Parathyroid adenoma (tissue), 2 donors: Measurements from ENCODE around the gene CD6.

Source experiments
- H2AFZ ChIP-seq: fragments of 300-600 bp; sonication (generic); one replicate; pipeline ENCODE4 v1.7.0; 2017; ENCODE audit warnings: antibody characterized with exemption, mild to moderate bottlenecking
- H3K27ac ChIP-seq: fragments of 300-600 bp; sonication (generic); one replicate; pipeline ENCODE4 v1.7.0; 2017
- H3K27me3 ChIP-seq: fragments of 300-600 bp; sonication (generic); one replicate; pipeline ENCODE4 v1.7.0; 2017; ENCODE audit warnings: low read length; ENCODE audit not compliant: control insufficient read depth, insufficient read depth
- H3K36me3 ChIP-seq: fragments of 300-600 bp; sonication (generic); one replicate; pipeline ENCODE4 v1.7.0; 2017; ENCODE audit warnings: low read length; ENCODE audit not compliant: control insufficient read depth, insufficient read depth
- H3K4me1 ChIP-seq: fragments of 300-600 bp; sonication (generic); one replicate; pipeline ENCODE4 v1.7.0; 2017; ENCODE audit warnings: control low read depth
- H3K4me2 ChIP-seq: fragments of 300-600 bp; sonication (generic); one replicate; pipeline ENCODE4 v1.7.0; 2017; ENCODE audit warnings: low read length
- H3K4me3 ChIP-seq: fragments of 300-600 bp; sonication (generic); one replicate; pipeline ENCODE4 v1.7.0; 2017; ENCODE audit warnings: low read depth, low read length
- H3K79me2 ChIP-seq: fragments of 300-600 bp; sonication (generic); one replicate; pipeline ENCODE4 v1.7.0; 2017; ENCODE audit warnings: control low read depth
- H3K9ac ChIP-seq: fragments of 300-600 bp; sonication (generic); one replicate; pipeline ENCODE4 v1.7.0; 2017; ENCODE audit warnings: mild to moderate bottlenecking
- H3K9me3 ChIP-seq: fragments of 300-600 bp; sonication (generic); one replicate; pipeline ENCODE4 v1.7.0; 2017; ENCODE audit warnings: low read length; ENCODE audit not compliant: control insufficient read depth
- CTCF ChIP-seq: fragments of 300-600 bp; sonication (generic); IDR thresholded peaks from one replicate; pipeline ENCODE4 v1.7.0; 2017; ENCODE audit warnings: antibody characterized with exemption, mild to moderate bottlenecking
- donor health status: primary hyperparathyroidism.

The CD6 gene

GRCh38 chr11:61033417-61033816 lies 61.9 kb downstream of the CD6 start:
- H3K4me1 ChIP-seq, result no peaks in the 10 kb centered on the region
- no peaks in the 10 kb centered on the region for H3K79me2 ChIP-seq
- no peaks in the 10 kb centered on the region for H3K36me3 ChIP-seq
- no peak overlapping the region for H3K4me3 ChIP-seq
- no peak for TF ChIP-seq CTCF
- H3K27me3 ChIP-seq, result no peaks in the 10 kb centered on the region
- H3K9me3 ChIP-seq, result no peaks in the 10 kb centered on the region
- H3K27ac ChIP-seq, result no peak overlapping the region
- H3K4me2 ChIP-seq, result no peak overlapping the region
- H3K9ac ChIP-seq, result no peak overlapping the region
- H2AFZ ChIP-seq, result no peak overlapping the region

- Histone ChIP-seq H3K79me2 (no peaks in the 10 kb centered on the region), H3K9ac (no peak overlapping the region), H3K27ac (no peak overlapping the region), H3K27me3 (no peaks in the 10 kb centered on the region), H2AFZ (no peak overlapping the region), H3K9me3 (no peaks in the 10 kb centered on the region), H3K4me3 (no peak overlapping the region), H3K4me2 (no peak overlapping the region), H3K36me3 (no peaks in the 10 kb centered on the region), H3K4me1 (no peaks in the 10 kb centered on the region)
- no peak for TF ChIP-seq CTCF
Measured at GRCh38 chr11:61034111-61034510, 62.6 kb downstream of the CD6 start.

- no peak overlapping the region for H3K27ac ChIP-seq
- no peak overlapping the region for H3K4me2 ChIP-seq
- H3K9me3 ChIP-seq, result no peaks in the 10 kb centered on the region
- no peaks in the 10 kb centered on the region for H3K27me3 ChIP-seq
- no peaks in the 10 kb centered on the region for H3K4me1 ChIP-seq
- TF ChIP-seq CTCF, result no peak
- H3K79me2 ChIP-seq, result no peaks in the 10 kb centered on the region
- no peaks in the 10 kb centered on the region for H3K36me3 ChIP-seq
- H3K4me3 ChIP-seq, result no peak overlapping the region
- H3K9ac ChIP-seq, result no peak overlapping the region
- H2AFZ ChIP-seq, result no peak overlapping the region
Measured at GRCh38 chr11:61034704-61035525, 63.4 kb downstream of the CD6 start.

- Histone ChIP-seq H3K9me3 (no peaks in the 10 kb centered on the region), H3K79me2 (no peaks in the 10 kb centered on the region), H3K9ac (no peak overlapping the region), H3K36me3 (no peaks in the 10 kb centered on the region), H3K4me2 (no peak overlapping the region), H3K4me3 (no peak overlapping the region), H3K27ac (no peak overlapping the region), H2AFZ (no peak overlapping the region), H3K27me3 (no peaks in the 10 kb centered on the region), H3K4me1 (no peaks in the 10 kb centered on the region)
- TF ChIP-seq CTCF, result no peak
Measured at GRCh38 chr11:61035526-61035835, 64.0 kb downstream of the CD6 start.

- H2AFZ ChIP-seq, result no peak overlapping the region
- no peaks in the 10 kb centered on the region for H3K36me3 ChIP-seq
- H3K4me2 ChIP-seq, result no peak overlapping the region
- no peak overlapping the region for H3K9ac ChIP-seq
- H3K9me3 ChIP-seq, result no peaks in the 10 kb centered on the region
- no peaks in the 10 kb centered on the region for H3K4me1 ChIP-seq
- no peak overlapping the region for H3K4me3 ChIP-seq
- H3K27ac ChIP-seq, result no peak overlapping the region
- no peaks in the 10 kb centered on the region for H3K79me2 ChIP-seq
- no peak for TF ChIP-seq CTCF
- no peaks in the 10 kb centered on the region for H3K27me3 ChIP-seq
Measured at GRCh38 chr11:61037441-61038093, 66.1 kb downstream of the CD6 start.
